Stimulated activated CD4-positive, alpha-beta T cell treated with anti-CD3 and anti-CD28 coated beads, TNF-alpha, amount 100 ng/mL, for 1 hour (primary cell): ENCODE data around the gene RAB14.
A peak's percentile ranks its signal among the peaks of the same experiment; 100 is the strongest.
"Not testable (repeated sequence)": the region's sequence is repeated elsewhere in the genome, so short reads cannot be mapped to it uniquely, and the experiment has no call there.

ENCODE experiments used
- DNase-seq, 3 donors: peaks; one replicate each; pipeline ENCODE4 v3.0.0-alpha.2; 2020; ENCODE audit warnings: low read depth in 3 of 3, low spot score in 1 of 3

Gene RAB14

GRCh38 chr9:121160025-121160424 lies 41.6 kb downstream of the RAB14 start:
- DNase-seq: no peak

GRCh38 chr9:121157939-121158338 lies 43.7 kb downstream of the RAB14 start:
- no peak for DNase-seq

- no peak for DNase-seq
Observed at GRCh38 chr9:121156263-121156731, 45.4 kb downstream of the RAB14 start.

GRCh38 chr9:121154782-121155181 lies 46.9 kb downstream of the RAB14 start:
- no peak for DNase-seq

- DNase-seq: no peak
Observed at GRCh38 chr9:121153642-121154041, 48.0 kb downstream of the RAB14 start.

GRCh38 chr9:121150188-121150587 lies 51.5 kb downstream of the RAB14 start:
- no peak for DNase-seq

- DNase-seq: no peak
Observed at GRCh38 chr9:121144482-121144881, 57.2 kb downstream of the RAB14 start.

GRCh38 chr9:121143771-121144170 lies 57.9 kb downstream of the RAB14 start:
- no peak for DNase-seq

- no peak for DNase-seq
Observed at GRCh38 chr9:121141706-121142105, 60.0 kb downstream of the RAB14 start.

- no peak for DNase-seq
Observed at GRCh38 chr9:121141306-121141705, 60.4 kb downstream of the RAB14 start.

- DNase-seq: no peak
Observed at GRCh38 chr9:121140162-121140561, 61.5 kb downstream of the RAB14 start.

- no peak for DNase-seq
Observed at GRCh38 chr9:121138973-121139372, 62.7 kb downstream of the RAB14 start.

GRCh38 chr9:121138561-121138960 lies 63.1 kb downstream of the RAB14 start:
- DNase-seq: no peak

- DNase-seq: no peak
Observed at GRCh38 chr9:121135642-121136041, 66.0 kb downstream of the RAB14 start.

GRCh38 chr9:121133104-121133816 lies 68.4 kb downstream of the RAB14 start:
- DNase-seq: peak; percentile 30 to 51 (median 50)

- DNase-seq: not testable (repeated sequence)
Observed at GRCh38 chr9:121129384-121129783, 72.3 kb downstream of the RAB14 start.
